ENCODE results near the gene TNFRSF19.

Gene TNFRSF19

GRCh38 chr13:23654111-23655110 lies 84.2 kb downstream of the TNFRSF19 start (continued):
- peak; percentile 36; the same call in 1 of the 2 replicates for TF ChIP-seq ZFHX2 (tag by site-specific recombination; conservative IDR thresholded peaks at IDR 0.05)
- TF ChIP-seq ZSCAN16 (tag by site-specific recombination; IDR thresholded peaks at IDR 0.05), result no peak
- TF ChIP-seq ZNF10 (tag by site-specific recombination; IDR thresholded peaks at IDR 0.05), result no peak
- no peak for TF ChIP-seq KLF17 (tag by site-specific recombination; IDR thresholded peaks at IDR 0.05)
- TF ChIP-seq ZNF157 (tag by site-specific recombination; IDR thresholded peaks at IDR 0.05), result no peak
- no peak for TF ChIP-seq ZNF514 (tag by site-specific recombination; IDR thresholded peaks at IDR 0.05)
- TF ChIP-seq FEZF1 (tag by site-specific recombination; IDR thresholded peaks at IDR 0.05), result peak; percentile 78
- no peak for TF ChIP-seq HOXC10 (CRISPR knock-in tag; IDR thresholded peaks at IDR 0.05)
- peak; percentile 89 for TF ChIP-seq ZIC2 (tag by site-specific recombination; IDR thresholded peaks at IDR 0.05)
- no peak for TF ChIP-seq ZNF138 (tag by site-specific recombination; IDR thresholded peaks at IDR 0.05; ENCODE audit: borderline replicate concordance)
- no peak for TF ChIP-seq ZNF747 (tag by site-specific recombination; IDR thresholded peaks at IDR 0.05)
- no peak for TF ChIP-seq ZNF223 (tag by site-specific recombination; IDR thresholded peaks at IDR 0.05)

GRCh38 chr13:23655321-23655720 lies 85.1 kb downstream of the TNFRSF19 start:
- Histone ChIP-seq H3K27ac (ENCODE audit: extremely low read depth, low read depth, low read length) (no peak overlapping the region), H3K4me3 (ENCODE audit: low read depth, low read length) (no peak overlapping the region), H3K4me1 (ENCODE audit: control insufficient read depth, insufficient read depth, low read length) (peaks cover 7% of the 10 kb centered on the region), H3K36me3 (ENCODE audit: control insufficient read depth in 2 of 2, insufficient read depth in 1 of 2, low read length in 2 of 2) (no peaks in the 10 kb centered on the region), H3K9me3 (ENCODE audit: control insufficient read depth, insufficient read depth, low read depth, low read length) (no peaks in the 10 kb centered on the region)
- POLR2A ChIA-PET, result no interaction called here
- CTCF ChIA-PET, result no interaction called here
- TF ChIP-seq ZNF184 (tag by site-specific recombination; IDR thresholded peaks at IDR 0.05), result no peak
- no peak for TF ChIP-seq ZNF600 (tag by site-specific recombination; IDR thresholded peaks at IDR 0.05)
- no peak for TF ChIP-seq ZNF548 (tag by site-specific recombination; IDR thresholded peaks at IDR 0.05)
- no peak for TF ChIP-seq ZNF112 (tag by site-specific recombination; IDR thresholded peaks at IDR 0.05)
- no peak for TF ChIP-seq KLF16 (tag by site-specific recombination; IDR thresholded peaks at IDR 0.05)
- TF ChIP-seq ZSCAN5A (tag by site-specific recombination; IDR thresholded peaks at IDR 0.05), result no peak
- TF ChIP-seq ZNF394 (tag by site-specific recombination; IDR thresholded peaks at IDR 0.05; ENCODE audit: borderline replicate concordance), result no peak
- no peak for TF ChIP-seq ZNF391 (tag by site-specific recombination; IDR thresholded peaks at IDR 0.05; ENCODE audit: borderline replicate concordance, low read depth)
- no peak for TF ChIP-seq ZNF292 (tag by site-specific recombination; IDR thresholded peaks at IDR 0.05; ENCODE audit: borderline replicate concordance, low read depth)
- TF ChIP-seq SALL2 (tag by site-specific recombination; IDR thresholded peaks at IDR 0.05; ENCODE audit: borderline replicate concordance), result no peak
- TF ChIP-seq ZNF660 (tag by site-specific recombination; IDR thresholded peaks at IDR 0.05), result no peak
- TF ChIP-seq ZNF211 (tag by site-specific recombination; IDR thresholded peaks at IDR 0.05; ENCODE audit: low read depth), result no peak
- TF ChIP-seq ZNF510 (tag by site-specific recombination; IDR thresholded peaks at IDR 0.05; ENCODE audit: insufficient replicate concordance), result no peak
- TF ChIP-seq MEIS1 (CRISPR knock-in tag; IDR thresholded peaks at IDR 0.05; ENCODE audit: borderline replicate concordance), result no peak
- no peak for TF ChIP-seq HIC1 (tag by site-specific recombination; IDR thresholded peaks at IDR 0.05)
- TF ChIP-seq SCRT2 (tag by site-specific recombination; IDR thresholded peaks at IDR 0.05), result no peak
- no peak for TF ChIP-seq ZNF324 (tag by site-specific recombination; IDR thresholded peaks at IDR 0.05)
- no peak for TF ChIP-seq ZNF280C (tag by site-specific recombination; IDR thresholded peaks at IDR 0.05)

All from HEK293 (cell line).